Immature natural killer cell (primary cell): Measurements from ENCODE around the gene TCAF1. TPM values are rescaled to one million over a fixed set of nuclear protein-coding genes. Genes with fewer than 3 reads are reported as not detected.

ENCODE experiments used
- DNase-seq, 3 donors: peaks; one replicate each; pipeline ENCODE4 v3.0.0; 2022; ENCODE audit warnings: mixed read lengths in 1 of 3
- H3K27ac Mint-ChIP-seq, 6 donors: one replicate each; pipeline ENCODE4 v1.8.0; 2020; ENCODE audit warnings: mixed read lengths in 6 of 6, mild to moderate bottlenecking in 5 of 6, inconsistent platforms in 4 of 6, moderate library complexity in 3 of 6
- H3K27me3 Mint-ChIP-seq, 3 donors: one replicate each; pipeline ENCODE4 v1.8.0; 2020 to 2021; ENCODE audit warnings: low read depth in 3 of 3, mild to moderate bottlenecking in 3 of 3, mixed read lengths in 3 of 3, moderate library complexity in 3 of 3, inconsistent platforms in 1 of 3
- H3K36me3 Mint-ChIP-seq, 3 donors: one replicate each; pipeline ENCODE4 v1.8.0; 2020; ENCODE audit warnings: mixed read lengths in 3 of 3, inconsistent platforms in 2 of 3, mild to moderate bottlenecking in 2 of 3
- H3K4me1 Mint-ChIP-seq, 2 donors: one replicate each; pipeline ENCODE4 v1.8.0; 2020; ENCODE audit warnings: inconsistent platforms in 2 of 2, mild to moderate bottlenecking in 2 of 2, mixed read lengths in 2 of 2, moderate library complexity in 1 of 2
- H3K4me3 Mint-ChIP-seq, 5 donors: one replicate each; pipeline ENCODE4 v1.8.0; 2020; ENCODE audit warnings: mild to moderate bottlenecking in 5 of 5, mixed read lengths in 5 of 5, inconsistent platforms in 3 of 5, moderate library complexity in 3 of 5
- H3K9me3 Mint-ChIP-seq, 6 donors: one replicate each; pipeline ENCODE4 v1.8.0; 2020; ENCODE audit warnings: mild to moderate bottlenecking in 6 of 6, mixed read lengths in 6 of 6, inconsistent platforms in 4 of 6, moderate library complexity in 3 of 6
- polyA plus RNA-seq, 3 donors: library from polyadenylated mRNA; unstranded; fragments of 300-500 nt; fragmentation: Illumina TruSeq; gene quantifications; one replicate each; pipeline ENCODE4 v1.2.3, GENCODE V29; 2021

Gene TCAF1
- polyA plus RNA-seq, 3 donors from 2014 or later: 11.4 to 20.1 (median 14.9) TPM

- Mint-ChIP-seq H3K9me3 (peaks cover 0 to 3% (median 0%) of the 10 kb centered on the region in 6 donors), H3K4me1 (peaks cover 0 to 2% of the 10 kb centered on the region in 2 donors), H3K4me3 (no peak overlapping the region), H3K27ac (no peak overlapping the region), H3K27me3 (no peaks in the 10 kb centered on the region), H3K36me3 (peaks cover 5 to 15% (median 12%) of the 10 kb centered on the region in 3 donors)
- DNase-seq: peak in 1 of 3 donors; percentile 21
These were observed 9.3 kb downstream of the TCAF1 start for GRCh38 chr7:143892527-143893300.

DNA sequence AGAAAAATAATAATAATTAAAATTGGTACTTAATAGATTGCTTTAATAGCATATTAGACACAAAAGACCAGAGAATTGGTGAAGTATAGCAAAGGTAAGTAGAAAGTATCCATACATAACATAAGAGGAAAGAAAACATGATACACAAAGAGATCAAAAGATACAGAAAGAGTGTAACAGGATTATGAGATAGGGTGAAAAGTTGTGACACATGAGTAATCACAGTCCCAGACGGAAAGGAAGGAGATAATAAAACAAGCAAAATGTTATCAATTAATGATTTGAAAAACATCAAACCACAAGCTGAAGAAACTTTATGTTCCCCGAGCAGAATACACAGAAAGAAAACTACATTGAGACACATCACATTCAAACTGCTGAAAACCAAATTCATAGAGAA, 10.5 kb downstream of the TCAF1 start:
- Mint-ChIP-seq H3K9me3 (peaks cover 0 to 3% (median 0%) of the 10 kb centered on the region in 6 donors), H3K27ac (no peak overlapping the region), H3K27me3 (peaks cover 0 to 1% (median 0%) of the 10 kb centered on the region in 3 donors), H3K4me1 (peaks cover 2 to 6% of the 10 kb centered on the region in 2 donors), H3K36me3 (peaks cover 5 to 18% (median 12%) of the 10 kb centered on the region in 3 donors), H3K4me3 (no peak overlapping the region)
- no peak for DNase-seq

- no peak overlapping the region for H3K4me3 Mint-ChIP-seq
- DNase-seq: no peak
- H3K36me3 Mint-ChIP-seq: peaks cover 5 to 18% (median 12%) of the 10 kb centered on the region in 3 donors
- H3K4me1 Mint-ChIP-seq: peaks cover 4 to 6% of the 10 kb centered on the region in 2 donors
- H3K27ac Mint-ChIP-seq: no peak overlapping the region
- H3K27me3 Mint-ChIP-seq: peaks cover 0 to 1% (median 0%) of the 10 kb centered on the region in 3 donors
- H3K9me3 Mint-ChIP-seq: peaks cover 0 to 3% (median 0%) of the 10 kb centered on the region in 6 donors
These were observed 11.4 kb downstream of the TCAF1 start for GRCh38 chr7:143890558-143890957.

DNA sequence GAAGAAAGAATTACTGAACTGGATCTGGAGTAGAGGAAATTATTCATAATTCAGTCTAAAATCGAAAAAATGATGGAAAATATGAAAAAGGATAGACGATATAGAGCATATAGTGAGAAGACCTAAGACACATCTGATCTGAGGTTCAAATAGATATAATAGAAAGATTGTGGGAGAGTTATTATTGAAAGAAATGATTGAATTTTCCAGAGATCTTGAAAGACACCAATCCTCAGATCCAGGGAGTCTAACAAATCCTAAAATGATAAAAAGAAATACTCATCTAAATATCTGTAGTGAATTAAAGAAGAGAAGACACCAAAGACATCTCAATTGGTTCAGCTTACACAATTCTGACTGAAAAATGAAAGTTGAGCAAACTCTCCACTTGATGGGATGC, 12.9 kb downstream of the TCAF1 start:
- no peak overlapping the region for H3K4me3 Mint-ChIP-seq
- peaks cover 2 to 5% (median 4%) of the 10 kb centered on the region in 3 donors for H3K27me3 Mint-ChIP-seq
- H3K36me3 Mint-ChIP-seq: peaks cover 5 to 20% (median 10%) of the 10 kb centered on the region in 3 donors
- H3K9me3 Mint-ChIP-seq: peaks cover 0 to 3% (median 0%) of the 10 kb centered on the region in 6 donors
- H3K27ac Mint-ChIP-seq: no peak overlapping the region
- H3K4me1 Mint-ChIP-seq: peaks cover 11 to 15% of the 10 kb centered on the region in 2 donors
- DNase-seq: no peak

GRCh38 chr7:143886826-143887477, 15.0 kb downstream of the TCAF1 start:
- Mint-ChIP-seq H3K36me3 (peaks cover 5 to 25% (median 10%) of the 10 kb centered on the region in 3 donors), H3K4me3 (peak overlapping the region in 1 of 5 donors; percentile 34), H3K9me3 (peaks cover 0 to 3% (median 0%) of the 10 kb centered on the region in 6 donors), H3K27me3 (peaks cover 7 to 12% (median 8%) of the 10 kb centered on the region in 3 donors), H3K4me1 (peaks cover 22 to 34% of the 10 kb centered on the region in 2 donors), H3K27ac (no peak overlapping the region)
- DNase-seq: no peak

DNA sequence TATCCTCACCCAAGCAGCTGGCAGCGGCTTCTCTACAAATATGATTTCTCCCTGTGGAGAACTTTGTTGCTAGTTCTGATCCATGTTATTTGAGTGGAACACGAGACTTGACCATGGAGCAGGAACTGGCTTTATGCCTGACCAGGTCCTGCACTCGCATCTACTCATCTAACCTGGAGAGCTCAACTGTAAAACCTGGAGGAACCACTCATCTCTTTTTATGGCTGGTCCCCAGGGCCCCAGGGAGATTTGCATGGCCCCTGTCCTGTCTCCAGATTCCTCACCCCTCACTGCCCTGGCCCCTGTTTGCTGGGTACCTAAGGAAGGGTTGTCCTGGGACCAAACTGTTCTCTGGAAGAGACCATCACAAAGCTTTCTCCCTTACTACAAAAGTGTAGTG, 16.0 kb downstream of the TCAF1 start:
- no peak overlapping the region for H3K4me3 Mint-ChIP-seq
- H3K36me3 Mint-ChIP-seq: peaks cover 5 to 25% (median 10%) of the 10 kb centered on the region in 3 donors
- peaks cover 8 to 12% (median 10%) of the 10 kb centered on the region in 3 donors for H3K27me3 Mint-ChIP-seq
- H3K4me1 Mint-ChIP-seq: peaks cover 21 to 34% of the 10 kb centered on the region in 2 donors
- no peak overlapping the region for H3K27ac Mint-ChIP-seq
- DNase-seq: no peak
- H3K9me3 Mint-ChIP-seq: no peaks in the 10 kb centered on the region

GRCh38 chr7:143884969-143885559, 16.9 kb downstream of the TCAF1 start:
- Mint-ChIP-seq H3K36me3 (peaks cover 5 to 21% (median 10%) of the 10 kb centered on the region in 3 donors), H3K4me1 (peaks cover 21 to 34% of the 10 kb centered on the region in 2 donors), H3K27ac (no peak overlapping the region), H3K4me3 (peak overlapping the region in 4 of 5 donors; percentile 47 to 62 (median 52)), H3K9me3 (no peaks in the 10 kb centered on the region), H3K27me3 (peaks cover 8 to 12% (median 10%) of the 10 kb centered on the region in 3 donors)
- no peak for DNase-seq

DNA sequence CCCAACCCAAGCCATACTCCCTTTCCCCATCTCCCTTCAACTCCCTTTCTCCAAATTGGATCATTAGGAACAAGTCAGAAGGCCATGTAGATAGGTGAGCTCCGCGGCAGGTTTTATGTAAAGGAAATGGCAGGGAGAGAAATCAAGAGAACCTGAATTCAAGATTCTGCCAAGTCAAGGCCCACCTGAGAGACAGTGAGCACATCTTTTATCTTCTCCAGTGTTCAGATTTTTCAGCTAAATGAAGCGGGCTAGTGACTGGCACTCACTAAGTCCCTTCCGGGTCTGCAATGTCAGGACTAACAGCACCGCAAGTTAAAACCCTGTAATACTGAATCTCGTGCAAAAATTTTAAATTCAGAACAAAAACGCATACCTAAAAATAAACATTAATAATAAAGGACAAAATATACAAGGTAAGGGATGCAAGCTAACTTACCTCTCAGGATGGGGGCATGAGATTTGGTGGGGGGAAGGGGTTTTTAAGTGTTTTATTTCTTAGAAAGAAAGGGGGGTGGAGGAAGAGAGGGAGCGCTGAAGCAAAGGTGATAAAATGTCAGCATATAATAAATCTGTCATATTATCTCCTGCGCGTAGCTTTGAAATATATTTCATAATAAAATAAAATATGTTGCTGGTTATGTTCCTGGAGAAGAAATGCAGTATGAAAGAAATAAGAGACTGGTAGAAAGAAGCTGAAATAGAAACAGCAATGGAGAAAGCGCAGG, 17.6 kb downstream of the TCAF1 start:
- Mint-ChIP-seq H3K4me1 (peaks cover 21 to 34% of the 10 kb centered on the region in 2 donors), H3K27me3 (peaks cover 8 to 12% (median 10%) of the 10 kb centered on the region in 3 donors), H3K9me3 (no peaks in the 10 kb centered on the region), H3K27ac (no peak overlapping the region), H3K4me3 (peak overlapping the region in 3 of 5 donors; percentile 46 to 62 (median 47)), H3K36me3 (peaks cover 5 to 20% (median 7%) of the 10 kb centered on the region in 3 donors)
- no peak for DNase-seq

DNA sequence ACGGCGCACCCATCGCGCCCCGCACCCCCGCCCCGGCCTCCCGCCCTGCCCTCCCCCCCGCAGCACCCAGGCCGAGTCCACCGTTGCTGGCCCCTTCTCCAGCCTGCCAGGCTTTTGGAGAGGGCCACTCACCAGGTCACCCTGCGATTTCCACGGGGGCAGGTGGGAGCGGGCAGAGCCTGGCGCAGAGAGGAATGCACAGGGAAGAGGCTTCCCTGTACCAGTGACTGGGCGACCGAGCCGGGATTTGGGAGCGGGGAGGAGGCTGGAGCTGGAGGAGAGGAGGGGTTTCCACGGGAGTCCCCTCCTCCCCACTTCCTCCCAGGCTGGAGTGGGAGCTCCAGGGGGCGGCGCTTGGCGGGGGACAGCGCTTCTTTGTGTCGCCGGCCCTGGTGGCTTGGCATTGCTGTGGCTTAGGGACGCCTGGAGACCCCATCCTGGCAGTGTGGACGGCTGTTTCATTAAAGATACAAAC, 19.3 kb downstream of the TCAF1 start:
- DNase-seq: no peak
- peaks cover 0 to 10% (median 0%) of the 10 kb centered on the region in 3 donors for H3K36me3 Mint-ChIP-seq
- peak overlapping the region in 3 of 5 donors; percentile 13 to 65 (median 44) for H3K4me3 Mint-ChIP-seq
- peaks cover 21 to 35% of the 10 kb centered on the region in 2 donors for H3K4me1 Mint-ChIP-seq
- H3K27me3 Mint-ChIP-seq: peaks cover 8 to 12% (median 10%) of the 10 kb centered on the region in 3 donors
- peak overlapping the region in 1 of 6 donors; percentile 44 for H3K27ac Mint-ChIP-seq
- H3K9me3 Mint-ChIP-seq: no peaks in the 10 kb centered on the region

DNA sequence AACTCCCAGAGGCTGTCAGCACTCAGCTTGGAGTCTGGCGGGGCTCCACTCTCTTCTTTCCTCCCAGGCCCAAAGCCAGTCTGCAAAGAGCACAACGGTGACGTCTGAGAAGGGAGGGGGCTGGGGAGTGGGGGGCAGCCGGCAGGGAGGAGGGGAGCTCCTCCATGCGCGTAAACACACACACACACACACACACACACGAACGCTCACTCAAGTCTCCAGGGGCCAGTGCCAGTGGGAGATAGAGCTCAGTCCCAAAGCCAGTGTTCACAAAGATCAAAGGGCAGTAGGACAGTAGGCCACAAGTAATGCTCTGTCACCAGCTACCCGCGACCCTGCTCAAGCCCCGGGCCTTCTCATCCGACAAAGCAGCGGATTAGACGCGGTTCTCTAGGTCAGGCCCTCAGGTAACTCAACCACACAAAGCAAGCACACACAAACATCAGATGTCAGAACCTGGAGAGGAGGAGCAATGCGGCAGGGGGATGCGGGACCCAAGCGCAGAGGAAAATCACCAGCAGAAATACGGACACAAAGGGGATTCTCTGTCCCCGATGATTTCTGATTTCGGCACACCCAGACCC, 19.9 kb downstream of the TCAF1 start:
- peaks cover 21 to 39% of the 10 kb centered on the region in 2 donors for H3K4me1 Mint-ChIP-seq
- H3K9me3 Mint-ChIP-seq: no peaks in the 10 kb centered on the region
- H3K27me3 Mint-ChIP-seq: peaks cover 8 to 12% (median 10%) of the 10 kb centered on the region in 3 donors
- peak overlapping the region in 4 of 5 donors; percentile 30 to 61 (median 50) for H3K4me3 Mint-ChIP-seq
- no peak for DNase-seq
- H3K36me3 Mint-ChIP-seq: peaks cover 0 to 9% (median 0%) of the 10 kb centered on the region in 3 donors
- H3K27ac Mint-ChIP-seq: peak overlapping the region in 1 of 6 donors; percentile 37

- Mint-ChIP-seq H3K36me3 (peaks cover 0 to 15% (median 10%) of the 10 kb centered on the region in 3 donors), H3K4me3 (no peak overlapping the region), H3K4me1 (peaks cover 10 to 29% of the 10 kb centered on the region in 2 donors), H3K9me3 (no peaks in the 10 kb centered on the region), H3K27ac (no peak overlapping the region), H3K27me3 (peaks cover 5 to 6% (median 5%) of the 10 kb centered on the region in 3 donors)
- DNase-seq: no peak
These were observed 23.1 kb downstream of the TCAF1 start for GRCh38 chr7:143878884-143879283.

DNA sequence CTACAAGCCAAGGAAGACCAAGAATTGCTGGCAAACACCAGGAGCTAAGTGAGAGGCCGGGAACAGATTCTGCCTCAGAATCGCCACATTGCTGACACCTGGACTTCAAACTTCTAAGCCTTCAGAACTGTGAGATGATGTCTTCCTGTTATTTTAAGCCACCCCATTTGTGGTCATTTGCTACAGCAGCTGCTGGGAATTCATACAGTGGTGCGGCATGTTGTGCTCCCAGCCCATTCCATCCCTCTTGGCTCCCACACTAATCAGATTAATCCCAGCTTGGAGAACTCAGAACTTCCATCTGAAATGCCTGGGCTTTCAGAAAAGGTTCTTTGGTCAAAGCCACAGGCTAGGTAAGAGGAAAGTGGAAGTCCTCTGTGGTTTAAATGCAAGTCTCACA, 24.9 kb downstream of the TCAF1 start:
- Mint-ChIP-seq H3K27me3 (peaks cover 0 to 3% (median 0%) of the 10 kb centered on the region in 3 donors), H3K27ac (no peak overlapping the region), H3K9me3 (no peaks in the 10 kb centered on the region), H3K4me1 (peaks cover 1 to 14% of the 10 kb centered on the region in 2 donors), H3K4me3 (no peak overlapping the region), H3K36me3 (peaks cover 0 to 13% (median 10%) of the 10 kb centered on the region in 3 donors)
- DNase-seq: no peak
